Measurements from ENCODE around the gene ERICH2.

GRCh38 chr2:170739507-170740046 lies 30.6 kb upstream of the ERICH2 start:
- TF ChIP-seq CTCF (IDR thresholded peaks at IDR 0.05), result no peak
- no peak for TF ChIP-seq REST (IDR thresholded peaks at IDR 0.05; ENCODE audit: insufficient read depth in 1 of 2, low read depth in 2 of 2, low read length in 1 of 2)
- no peak for TF ChIP-seq POLR2AphosphoS5 (IDR thresholded peaks at IDR 0.05; ENCODE audit: low read depth, low read length)
- TF ChIP-seq SIN3A (IDR thresholded peaks at IDR 0.05; ENCODE audit: borderline replicate concordance, insufficient read depth, low read depth, low read length), result no peak
